Measurements from ENCODE around the gene ZBTB5. TPM values are rescaled to one million over a fixed set of nuclear protein-coding genes. Genes with fewer than 3 reads are reported as not detected.
A peak's percentile ranks its signal among the peaks of the same experiment; 100 is the strongest.
"Not testable (repeated sequence)": the region's sequence is repeated elsewhere in the genome, so short reads cannot be mapped to it uniquely, and the experiment has no call there.

ZBTB5 gene
- 10 to 100 TPM; 12.5 to 19.4 TPM for total RNA-seq
- 26.2 TPM for polyA plus RNA-seq (2013, experiment 1 of 2)
- polyA plus RNA-seq (2013, experiment 2 of 2) = 25.8 TPM
- long read RNA-seq, experiment 1, partial matches to known transcripts = 0 of 3 reads
- long read RNA-seq, experiment 1, other reads (novel, unspliced or antisense) = 3 of 3 reads
- long read RNA-seq, experiment 2, full-length matches to known transcripts = 1 of 4 reads
- long read RNA-seq, experiment 2, partial matches to known transcripts = 2 of 4 reads
- long read RNA-seq, experiment 2, other reads (novel, unspliced or antisense) = 1 of 4 reads
- long read RNA-seq, experiment 3, full-length matches to known transcripts = 7 of 16 reads
- long read RNA-seq, experiment 3, partial matches to known transcripts = 0 of 16 reads
- long read RNA-seq, experiment 3, other reads (novel, unspliced or antisense) = 9 of 16 reads
- long read RNA-seq, experiment 4, full-length matches to known transcripts = 1 of 1 reads
- long read RNA-seq, experiment 4, partial matches to known transcripts = 0 of 1 reads
- long read RNA-seq, experiment 4, other reads (novel, unspliced or antisense) = 0 of 1 reads

- peaks cover 22% of the 10 kb centered on the region for H3K4me1 Mint-ChIP-seq
- no peaks in the 10 kb centered on the region for H3K27me3 ChIP-seq (ENCODE audit: control insufficient read depth, insufficient read depth, low read length, poor library complexity, severe bottlenecking)
- H3K9me3 ChIP-seq (ENCODE audit: control insufficient read depth, low read length) = no peaks in the 10 kb centered on the region
- peak within 1 kb of the TSS; percentile 100 for H3K27ac Mint-ChIP-seq
- peak within 1 kb of the TSS; percentile 93 for H3K9ac ChIP-seq (ENCODE audit: extremely low read depth, low read length, poor library complexity, severe bottlenecking)
- no peak for TF ChIP-seq CTCF (conservative IDR thresholded peaks at IDR 0.05)
- H3K27me3 Mint-ChIP-seq (ENCODE audit: insufficient read depth) = no peaks in the 10 kb centered on the region
- DNase-seq = peak; percentile 100
- H3K36me3 ChIP-seq (ENCODE audit: control insufficient read depth, insufficient read depth, low read length) = peaks cover 6% of the 10 kb centered on the region
- H3K36me3 Mint-ChIP-seq (ENCODE audit: low read depth) = peaks cover 15% of the 10 kb centered on the region
- no peaks in the 10 kb centered on the region for H3K4me1 ChIP-seq (ENCODE audit: control insufficient read depth, insufficient read depth, low read length)
- H3K9me3 Mint-ChIP-seq = no peaks in the 10 kb centered on the region
- peak within 1 kb of the TSS; percentile 93 for H3K4me3 ChIP-seq (ENCODE audit: low read length)
- 0% methylated on average over 18 to 43 of the region's 52 CpGs for WGBS, 2 experiments (ENCODE audit: insufficient coverage in 1 of 2, insufficient read length in 1 of 2)
- peak within 1 kb of the TSS; percentile 99 for H3K27ac ChIP-seq (ENCODE audit: low read depth, low read length)
- peak within 1 kb of the TSS; percentile 90 for H3K4me3 Mint-ChIP-seq
These were observed at the start of gene ZBTB5 for GRCh38 chr9:37465249-37466036. TSS of gene ZBTB5 (minus strand) at chr9:37465450. CDS start at chr9:37442551, 22,899 bp downstream.

- H3K9me3 Mint-ChIP-seq = no peaks in the 10 kb centered on the region
- no peak for DNase-seq
- peaks cover 57% of the 10 kb centered on the region for H3K36me3 Mint-ChIP-seq (ENCODE audit: low read depth)
- Histone ChIP-seq H3K27ac (ENCODE audit: low read depth, low read length) (no peak overlapping the region), H3K36me3 (ENCODE audit: control insufficient read depth, insufficient read depth, low read length) (peaks cover 34% of the 10 kb centered on the region), H3K9ac (ENCODE audit: extremely low read depth, low read length, poor library complexity, severe bottlenecking) (no peak overlapping the region), H3K4me1 (ENCODE audit: control insufficient read depth, insufficient read depth, low read length) (no peaks in the 10 kb centered on the region), H3K27me3 (ENCODE audit: control insufficient read depth, insufficient read depth, low read length, poor library complexity, severe bottlenecking) (no peaks in the 10 kb centered on the region), H3K4me3 (ENCODE audit: low read length) (no peak overlapping the region), H3K9me3 (ENCODE audit: control insufficient read depth, low read length) (no peaks in the 10 kb centered on the region)
- TF ChIP-seq CTCF (conservative IDR thresholded peaks at IDR 0.05) = no peak
- H3K27me3 Mint-ChIP-seq (ENCODE audit: insufficient read depth) = no peaks in the 10 kb centered on the region
- 93 to 95% methylated on average over 7 of the region's 7 CpGs for WGBS, 2 experiments (ENCODE audit: insufficient coverage in 1 of 2, insufficient read length in 1 of 2)
- H3K4me1 Mint-ChIP-seq = no peaks in the 10 kb centered on the region
- H3K4me3 Mint-ChIP-seq = no peak overlapping the region
- no peak overlapping the region for H3K27ac Mint-ChIP-seq
These were observed 49.7 kb upstream of the ZBTB5 start for GRCh38 chr9:37514999-37515398.

DNA sequence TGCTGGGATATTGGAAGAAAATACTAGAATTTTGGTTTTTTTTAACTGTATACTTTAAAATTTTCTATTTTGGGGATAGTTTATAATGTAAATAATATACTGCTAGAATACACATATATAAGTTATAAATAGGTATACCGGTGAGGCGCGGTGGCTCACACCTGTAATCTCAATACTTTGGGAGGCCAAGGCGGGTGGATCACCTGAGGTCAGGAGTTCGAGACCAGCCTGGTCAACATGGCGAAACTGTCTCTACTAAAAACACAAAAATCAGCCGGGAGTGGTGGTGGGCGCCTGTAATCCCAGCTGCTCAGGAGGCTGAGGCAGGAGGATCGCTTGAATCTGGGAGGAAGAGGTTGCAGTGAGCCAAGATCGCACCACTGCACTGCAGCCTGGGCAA lies 49.2 kb upstream of the ZBTB5 start:
- not testable (repeated sequence) for H3K9me3 ChIP-seq (ENCODE audit: control insufficient read depth, low read length); H3K4me1 ChIP-seq (ENCODE audit: control insufficient read depth, insufficient read depth, low read length); H3K4me1 Mint-ChIP-seq; H3K27me3 Mint-ChIP-seq (ENCODE audit: insufficient read depth); H3K9me3 Mint-ChIP-seq; H3K27ac Mint-ChIP-seq; H3K27ac ChIP-seq (ENCODE audit: low read depth, low read length); H3K4me3 Mint-ChIP-seq; H3K4me3 ChIP-seq (ENCODE audit: low read length); H3K9ac ChIP-seq (ENCODE audit: extremely low read depth, low read length, poor library complexity, severe bottlenecking); DNase-seq; H3K27me3 ChIP-seq (ENCODE audit: control insufficient read depth, insufficient read depth, low read length, poor library complexity, severe bottlenecking)
- H3K36me3 Mint-ChIP-seq (ENCODE audit: low read depth) = peaks cover 54% of the 10 kb centered on the region
- 92 to 94% methylated on average over 7 to 10 of the region's 10 CpGs for WGBS, 2 experiments (ENCODE audit: insufficient coverage in 1 of 2, insufficient read length in 1 of 2)
- H3K36me3 ChIP-seq (ENCODE audit: control insufficient read depth, insufficient read depth, low read length) = peaks cover 34% of the 10 kb centered on the region

Data from endodermal cell (in vitro differentiated cells).